ENCODE measurements around the gene RNF38.
A peak's percentile ranks its signal among the peaks of the same experiment; 100 is the strongest.

The RNF38 gene

DNA sequence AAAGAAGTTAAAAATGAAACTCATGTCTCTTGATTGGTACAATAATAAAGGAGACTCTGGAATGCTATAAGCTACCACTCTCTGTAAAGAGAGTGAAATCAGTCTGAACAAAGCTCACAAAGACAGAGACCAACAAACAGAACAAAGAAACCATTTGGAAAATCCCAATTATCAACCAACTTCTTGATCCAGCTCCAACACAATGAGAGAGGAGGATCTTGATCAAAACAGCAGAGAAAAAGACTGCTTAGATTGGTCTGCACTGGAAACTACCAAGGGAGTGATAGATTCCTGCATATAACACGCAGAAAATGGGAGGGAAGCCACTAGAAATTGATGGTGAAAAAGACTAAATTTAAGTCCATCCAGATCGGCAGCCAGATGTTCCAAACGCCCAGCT is 23.1 kb upstream of the RNF38 start:
- no peak for TF ChIP-seq TCF12 (IDR thresholded peaks at IDR 0.05; ENCODE audit: low read depth)
- TF ChIP-seq TAF1 (IDR thresholded peaks at IDR 0.05; ENCODE audit: low read depth): no peak
- TF ChIP-seq NFIC (IDR thresholded peaks at IDR 0.05): no peak
- TF ChIP-seq, protein P1, sequence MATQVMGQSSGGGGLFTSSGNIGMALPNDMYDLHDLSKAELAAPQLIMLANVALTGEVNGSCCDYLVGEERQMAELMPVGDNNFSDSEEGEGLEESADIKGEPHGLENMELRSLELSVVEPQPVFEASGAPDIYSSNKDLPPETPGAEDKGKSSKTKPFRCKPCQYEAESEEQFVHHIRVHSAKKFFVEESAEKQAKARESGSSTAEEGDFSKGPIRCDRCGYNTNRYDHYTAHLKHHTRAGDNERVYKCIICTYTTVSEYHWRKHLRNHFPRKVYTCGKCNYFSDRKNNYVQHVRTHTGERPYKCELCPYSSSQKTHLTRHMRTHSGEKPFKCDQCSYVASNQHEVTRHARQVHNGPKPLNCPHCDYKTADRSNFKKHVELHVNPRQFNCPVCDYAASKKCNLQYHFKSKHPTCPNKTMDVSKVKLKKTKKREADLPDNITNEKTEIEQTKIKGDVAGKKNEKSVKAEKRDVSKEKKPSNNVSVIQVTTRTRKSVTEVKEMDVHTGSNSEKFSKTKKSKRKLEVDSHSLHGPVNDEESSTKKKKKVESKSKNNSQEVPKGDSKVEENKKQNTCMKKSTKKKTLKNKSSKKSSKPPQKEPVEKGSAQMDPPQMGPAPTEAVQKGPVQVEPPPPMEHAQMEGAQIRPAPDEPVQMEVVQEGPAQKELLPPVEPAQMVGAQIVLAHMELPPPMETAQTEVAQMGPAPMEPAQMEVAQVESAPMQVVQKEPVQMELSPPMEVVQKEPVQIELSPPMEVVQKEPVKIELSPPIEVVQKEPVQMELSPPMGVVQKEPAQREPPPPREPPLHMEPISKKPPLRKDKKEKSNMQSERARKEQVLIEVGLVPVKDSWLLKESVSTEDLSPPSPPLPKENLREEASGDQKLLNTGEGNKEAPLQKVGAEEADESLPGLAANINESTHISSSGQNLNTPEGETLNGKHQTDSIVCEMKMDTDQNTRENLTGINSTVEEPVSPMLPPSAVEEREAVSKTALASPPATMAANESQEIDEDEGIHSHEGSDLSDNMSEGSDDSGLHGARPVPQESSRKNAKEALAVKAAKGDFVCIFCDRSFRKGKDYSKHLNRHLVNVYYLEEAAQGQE (IDR thresholded peaks at IDR 0.05; ENCODE audit: low read depth): no peak
- no peak for TF ChIP-seq RAD21 (IDR thresholded peaks at IDR 0.05; ENCODE audit: low read depth)
- TF ChIP-seq CEBPB (IDR thresholded peaks at IDR 0.05): no peak
- no peak for TF ChIP-seq CREB1 (IDR thresholded peaks at IDR 0.05; ENCODE audit: low read depth)
- TF ChIP-seq ZBTB7A (IDR thresholded peaks at IDR 0.05; ENCODE audit: low read depth): no peak
- TF ChIP-seq, protein P2, sequence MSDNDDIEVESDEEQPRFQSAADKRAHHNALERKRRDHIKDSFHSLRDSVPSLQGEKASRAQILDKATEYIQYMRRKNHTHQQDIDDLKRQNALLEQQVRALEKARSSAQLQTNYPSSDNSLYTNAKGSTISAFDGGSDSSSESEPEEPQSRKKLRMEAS (IDR thresholded peaks at IDR 0.05): no peak
- no peak for TF ChIP-seq FOXM1 (IDR thresholded peaks at IDR 0.05; ENCODE audit: borderline replicate concordance, low read depth)
- TF ChIP-seq EGR1 (IDR thresholded peaks at IDR 0.05): no peak
- TF ChIP-seq EP300 (IDR thresholded peaks at IDR 0.05; ENCODE audit: borderline replicate concordance): no peak
- TF ChIP-seq, protein P3, sequence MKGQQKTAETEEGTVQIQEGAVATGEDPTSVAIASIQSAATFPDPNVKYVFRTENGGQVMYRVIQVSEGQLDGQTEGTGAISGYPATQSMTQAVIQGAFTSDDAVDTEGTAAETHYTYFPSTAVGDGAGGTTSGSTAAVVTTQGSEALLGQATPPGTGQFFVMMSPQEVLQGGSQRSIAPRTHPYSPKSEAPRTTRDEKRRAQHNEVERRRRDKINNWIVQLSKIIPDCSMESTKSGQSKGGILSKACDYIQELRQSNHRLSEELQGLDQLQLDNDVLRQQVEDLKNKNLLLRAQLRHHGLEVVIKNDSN (IDR thresholded peaks at IDR 0.05): no peak
- no peak for TF ChIP-seq TEAD4 (IDR thresholded peaks at IDR 0.05)
- no peak for TF ChIP-seq YY1 (IDR thresholded peaks at IDR 0.05; ENCODE audit: low read depth)

DNA sequence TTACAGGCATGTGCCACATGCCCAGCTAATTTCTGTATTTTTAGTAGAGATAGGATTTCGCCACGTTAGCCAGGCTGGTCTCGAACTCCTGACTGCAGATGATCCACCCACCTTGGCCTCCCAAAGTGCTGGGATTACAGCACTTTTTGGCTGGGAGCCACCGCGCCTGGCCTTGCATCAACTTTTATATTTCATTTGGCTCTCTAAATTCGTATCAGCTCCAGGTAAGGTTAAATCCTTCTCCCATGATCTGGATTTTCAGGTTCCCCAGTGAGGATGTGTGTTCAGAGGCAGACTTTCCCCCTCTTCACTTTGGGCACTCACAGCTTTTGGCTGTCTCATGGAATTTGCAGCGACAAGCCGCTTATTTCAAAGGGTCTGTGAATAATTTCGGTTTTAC is 16.8 kb upstream of the RNF38 start:
- TF ChIP-seq, protein P3 (IDR thresholded peaks at IDR 0.05): no peak

DNA sequence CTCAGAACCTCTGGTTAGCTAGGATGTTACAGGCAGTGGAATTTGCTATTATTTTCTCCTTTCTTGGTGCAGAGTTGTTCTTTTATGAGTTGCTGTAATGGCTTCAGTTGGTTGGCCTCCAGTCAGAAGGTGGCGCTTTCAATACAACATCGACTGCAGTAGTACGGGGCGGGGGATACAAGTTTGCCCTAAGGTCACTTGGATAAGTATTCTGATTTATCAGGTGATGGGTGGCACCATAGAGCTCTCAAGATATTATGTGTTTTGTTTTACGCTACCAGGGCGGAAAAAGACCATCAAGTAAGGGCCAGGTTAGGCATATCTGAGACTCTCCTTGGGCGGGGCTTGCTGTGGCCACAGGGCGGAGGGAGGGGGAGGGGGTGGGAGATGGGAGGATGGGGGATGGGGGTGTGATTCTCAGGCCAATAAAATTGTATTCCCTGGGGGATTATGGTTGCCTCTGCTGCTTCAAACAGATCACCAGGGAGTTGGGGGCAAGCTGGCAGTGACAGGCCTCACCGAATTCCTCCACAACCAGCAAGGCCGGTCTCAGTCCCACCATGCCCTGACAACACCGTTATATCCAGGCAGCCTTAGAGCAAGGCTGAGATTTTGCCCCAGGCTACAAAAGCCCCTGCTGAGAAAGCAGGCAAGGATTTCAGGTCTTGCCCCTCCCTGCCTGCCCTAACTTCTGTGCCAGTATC is 15.9 kb upstream of the RNF38 start:
- no peak for TF ChIP-seq RAD21 (IDR thresholded peaks at IDR 0.05; ENCODE audit: low read depth)
- TF ChIP-seq EGR1 (IDR thresholded peaks at IDR 0.05): no peak
- no peak for TF ChIP-seq CREB1 (IDR thresholded peaks at IDR 0.05; ENCODE audit: low read depth)
- TF ChIP-seq TCF12 (IDR thresholded peaks at IDR 0.05; ENCODE audit: low read depth): no peak
- TF ChIP-seq ZBTB7A (IDR thresholded peaks at IDR 0.05; ENCODE audit: low read depth): no peak
- TF ChIP-seq, protein P2 (IDR thresholded peaks at IDR 0.05): no peak
- no peak for TF ChIP-seq TAF1 (IDR thresholded peaks at IDR 0.05; ENCODE audit: low read depth)
- no peak for TF ChIP-seq FOXM1 (IDR thresholded peaks at IDR 0.05; ENCODE audit: borderline replicate concordance, low read depth)
- TF ChIP-seq CEBPB (IDR thresholded peaks at IDR 0.05): no peak
- TF ChIP-seq YY1 (IDR thresholded peaks at IDR 0.05; ENCODE audit: low read depth): no peak
- no peak for TF ChIP-seq TEAD4 (IDR thresholded peaks at IDR 0.05)
- no peak for TF ChIP-seq NFIC (IDR thresholded peaks at IDR 0.05)
- TF ChIP-seq EP300 (IDR thresholded peaks at IDR 0.05; ENCODE audit: borderline replicate concordance): no peak
- TF ChIP-seq, protein P1 (IDR thresholded peaks at IDR 0.05; ENCODE audit: low read depth): no peak

DNA sequence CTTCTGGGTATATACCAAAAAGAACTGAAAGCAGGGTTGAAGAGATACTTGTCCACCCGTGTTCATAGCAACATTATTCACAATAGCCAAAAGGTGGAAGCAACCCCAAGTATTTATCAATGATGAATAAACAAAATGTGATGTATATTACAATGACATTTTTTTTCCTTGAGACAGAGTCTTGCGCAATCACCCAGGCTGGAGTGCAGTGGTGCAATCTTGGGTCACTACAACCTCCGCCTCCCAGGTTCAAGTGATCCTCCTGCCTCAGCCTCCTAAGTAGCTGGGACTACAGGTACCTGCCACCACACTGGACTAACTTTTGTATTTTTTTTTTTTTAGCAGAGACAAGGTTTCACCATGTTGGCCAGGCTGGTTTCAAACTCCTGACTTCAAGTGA is 11.3 kb upstream of the RNF38 start:
- TF ChIP-seq CEBPB (IDR thresholded peaks at IDR 0.05): peak; percentile 97

DNA sequence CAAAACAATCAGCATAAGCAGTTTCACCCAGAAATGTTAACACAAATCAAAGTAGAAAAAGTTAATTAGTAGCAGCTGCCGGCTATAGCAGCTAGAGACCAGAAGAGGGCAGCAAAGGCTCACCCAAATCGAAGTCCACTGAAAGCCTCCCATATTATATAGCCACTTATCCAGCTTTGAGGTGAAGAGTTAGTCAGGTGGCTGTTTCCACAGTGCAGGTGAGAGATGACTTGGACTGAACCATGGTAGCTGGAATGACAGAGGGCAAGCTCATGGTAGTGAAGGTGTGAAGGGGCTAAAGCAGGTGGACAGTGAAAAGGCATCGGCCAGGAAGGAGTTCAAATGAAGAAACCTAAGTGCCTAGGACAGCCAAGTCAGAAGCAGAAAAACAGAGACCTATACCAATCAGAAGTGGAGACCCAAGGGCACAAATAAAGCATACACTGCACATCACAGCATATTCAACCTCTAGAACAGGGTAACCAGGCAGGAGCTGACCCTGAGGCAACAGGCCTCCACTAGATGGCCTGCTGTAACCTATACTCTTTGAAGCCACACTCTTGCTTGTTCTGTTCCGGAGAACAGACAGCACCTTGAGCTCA is 7.2 kb upstream of the RNF38 start:
- TF ChIP-seq CEBPB (IDR thresholded peaks at IDR 0.05) (no peak), RAD21 (IDR thresholded peaks at IDR 0.05; ENCODE audit: low read depth) (peak; percentile 86)

DNA sequence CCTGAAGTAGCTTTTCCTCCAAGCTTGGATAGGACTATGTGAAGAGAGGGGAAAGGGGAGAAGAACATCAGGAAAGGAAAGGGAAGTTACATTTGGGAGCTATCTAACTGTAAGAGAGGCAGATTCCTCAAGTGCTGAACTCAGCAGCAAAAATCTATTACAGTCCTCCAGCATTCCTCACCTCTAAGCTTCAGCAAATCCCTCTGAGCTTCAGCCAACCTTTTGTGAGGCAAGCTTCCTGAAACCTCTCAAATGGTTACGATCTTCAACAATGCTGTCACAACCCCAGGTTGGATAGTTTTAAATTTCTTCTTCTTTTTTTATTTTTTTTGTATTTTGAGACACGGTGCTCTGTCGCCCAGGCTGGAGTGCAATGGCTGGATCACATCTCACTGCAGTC is 2.5 kb upstream of the RNF38 start:
- no peak for TF ChIP-seq ZBTB7A (IDR thresholded peaks at IDR 0.05; ENCODE audit: low read depth)
- TF ChIP-seq, protein P3 (IDR thresholded peaks at IDR 0.05): no peak
- TF ChIP-seq, protein P2 (IDR thresholded peaks at IDR 0.05): no peak
- TF ChIP-seq TAF1 (IDR thresholded peaks at IDR 0.05; ENCODE audit: low read depth): no peak
- TF ChIP-seq EGR1 (IDR thresholded peaks at IDR 0.05): no peak
- no peak for TF ChIP-seq FOXM1 (IDR thresholded peaks at IDR 0.05; ENCODE audit: borderline replicate concordance, low read depth)
- no peak for TF ChIP-seq RAD21 (IDR thresholded peaks at IDR 0.05; ENCODE audit: low read depth)
- TF ChIP-seq CREB1 (IDR thresholded peaks at IDR 0.05; ENCODE audit: low read depth): no peak
- TF ChIP-seq NFIC (IDR thresholded peaks at IDR 0.05): no peak
- TF ChIP-seq TCF12 (IDR thresholded peaks at IDR 0.05; ENCODE audit: low read depth): no peak
- no peak for TF ChIP-seq EP300 (IDR thresholded peaks at IDR 0.05; ENCODE audit: borderline replicate concordance)
- TF ChIP-seq YY1 (IDR thresholded peaks at IDR 0.05; ENCODE audit: low read depth): no peak
- TF ChIP-seq CEBPB (IDR thresholded peaks at IDR 0.05): no peak
